IPS-15b (cell line): Measurements from ENCODE around the gene PPP1R36.

Experiments
- H3K27me3 ChIP-seq: one replicate; pipeline ENCODE4 v1.6.1; 2013; ENCODE audit warnings: low read length; ENCODE audit not compliant: control insufficient read depth, insufficient read depth
- H3K36me3 ChIP-seq: one replicate; pipeline ENCODE4 v1.6.1; 2013; ENCODE audit warnings: low read length; ENCODE audit not compliant: control insufficient read depth, insufficient read depth
- H3K4me1 ChIP-seq: one replicate; pipeline ENCODE4 v1.6.1; 2013; ENCODE audit warnings: mild to moderate bottlenecking, low read length; ENCODE audit not compliant: control insufficient read depth, insufficient read depth
- H3K4me3 ChIP-seq: one replicate; pipeline ENCODE4 v1.5.1; 2013; ENCODE audit warnings: low read depth, low read length
- H3K9ac ChIP-seq: one replicate; pipeline ENCODE4 v1.6.1; 2013; ENCODE audit warnings: low read depth, mild to moderate bottlenecking, low read length
- H3K9me3 ChIP-seq: one replicate; pipeline ENCODE4 v1.6.1; 2013; ENCODE audit warnings: mild to moderate bottlenecking, low read length; ENCODE audit not compliant: control insufficient read depth, insufficient read depth

PPP1R36 gene

GRCh38 chr14:64525354-64525753, 24.4 kb upstream of the PPP1R36 start:
- no peaks in the 10 kb centered on the region for H3K4me1 ChIP-seq
- H3K9ac ChIP-seq, result no peak overlapping the region
- H3K36me3 ChIP-seq, result no peaks in the 10 kb centered on the region
- no peaks in the 10 kb centered on the region for H3K9me3 ChIP-seq
- H3K4me3 ChIP-seq, result no peak overlapping the region
- H3K27me3 ChIP-seq, result no peaks in the 10 kb centered on the region

- no peaks in the 10 kb centered on the region for H3K27me3 ChIP-seq
- no peak overlapping the region for H3K9ac ChIP-seq
- H3K4me3 ChIP-seq, result no peak overlapping the region
- no peaks in the 10 kb centered on the region for H3K4me1 ChIP-seq
- no peaks in the 10 kb centered on the region for H3K9me3 ChIP-seq
- H3K36me3 ChIP-seq, result no peaks in the 10 kb centered on the region
These were observed 18.2 kb upstream of the PPP1R36 start for GRCh38 chr14:64531567-64531966.

- no peak overlapping the region for H3K4me3 ChIP-seq
- peaks cover 4% of the 10 kb centered on the region for H3K9me3 ChIP-seq
- H3K27me3 ChIP-seq, result no peaks in the 10 kb centered on the region
- H3K36me3 ChIP-seq, result peaks cover 6% of the 10 kb centered on the region
- no peak overlapping the region for H3K9ac ChIP-seq
- no peaks in the 10 kb centered on the region for H3K4me1 ChIP-seq
These were observed 13.1 kb upstream of the PPP1R36 start for GRCh38 chr14:64536488-64537245.

DNA sequence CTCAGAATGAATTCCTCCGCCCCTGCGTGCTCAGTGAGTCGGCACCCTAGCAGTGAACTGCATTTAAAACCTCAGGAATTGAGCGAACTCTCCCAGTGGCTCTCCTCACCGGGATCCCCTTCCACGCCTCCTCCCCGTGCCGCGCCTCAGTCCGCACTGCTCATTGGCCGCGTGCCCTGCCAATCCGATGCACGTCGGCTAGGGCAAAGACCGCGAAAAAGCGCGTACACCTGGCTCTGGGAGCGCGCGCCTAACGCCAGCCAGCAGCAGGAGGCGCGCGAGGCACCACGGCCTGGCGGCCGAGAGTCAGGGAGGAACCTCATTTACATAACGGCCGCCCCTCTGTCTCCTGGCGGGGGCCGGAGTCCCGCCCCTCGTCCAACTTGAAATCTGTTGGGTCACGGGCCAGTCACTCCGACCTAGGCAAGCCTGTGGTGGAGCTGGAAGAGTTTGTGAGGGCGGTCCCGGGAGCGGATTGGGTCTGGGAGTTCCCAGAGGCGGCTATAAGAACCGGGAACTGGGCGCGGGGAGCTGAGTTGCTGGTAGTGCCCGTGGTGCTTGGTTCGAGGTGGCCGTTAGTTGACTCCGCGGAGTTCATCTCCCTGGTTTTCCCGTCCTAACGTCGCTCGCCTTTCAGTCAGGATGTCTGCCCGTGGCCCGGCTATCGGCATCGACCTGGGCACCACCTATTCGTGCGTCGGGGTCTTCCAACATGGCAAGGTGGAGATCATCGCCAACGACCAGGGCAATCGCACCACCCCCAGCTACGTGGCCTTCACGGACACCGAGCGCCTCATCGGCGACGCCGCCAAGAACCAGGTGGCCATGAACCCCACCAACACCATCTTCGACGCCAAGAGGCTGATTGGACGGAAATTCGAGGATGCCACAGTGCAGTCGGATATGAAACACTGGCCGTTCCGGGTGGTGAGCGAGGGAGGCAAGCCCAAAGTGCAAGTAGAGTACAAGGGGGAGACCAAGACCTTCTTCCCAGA, 9.3 kb upstream of the PPP1R36 start, which contains the start of gene HSPA2:
HSPA2 (plus strand) TSS at position 534 of the 995 bp plus-strand sequence; CDS start at position 643, 109 bp downstream.
- H3K27me3 ChIP-seq, result no peaks in the 10 kb centered on the region
- H3K4me3 ChIP-seq, result peak within 1 kb of the TSS; percentile 78
- peaks cover under 1% of the 10 kb centered on the region for H3K4me1 ChIP-seq
- H3K9me3 ChIP-seq, result peaks cover 4% of the 10 kb centered on the region
- H3K9ac ChIP-seq, result peak within 1 kb of the TSS; percentile 75
- peaks cover 8% of the 10 kb centered on the region for H3K36me3 ChIP-seq

DNA sequence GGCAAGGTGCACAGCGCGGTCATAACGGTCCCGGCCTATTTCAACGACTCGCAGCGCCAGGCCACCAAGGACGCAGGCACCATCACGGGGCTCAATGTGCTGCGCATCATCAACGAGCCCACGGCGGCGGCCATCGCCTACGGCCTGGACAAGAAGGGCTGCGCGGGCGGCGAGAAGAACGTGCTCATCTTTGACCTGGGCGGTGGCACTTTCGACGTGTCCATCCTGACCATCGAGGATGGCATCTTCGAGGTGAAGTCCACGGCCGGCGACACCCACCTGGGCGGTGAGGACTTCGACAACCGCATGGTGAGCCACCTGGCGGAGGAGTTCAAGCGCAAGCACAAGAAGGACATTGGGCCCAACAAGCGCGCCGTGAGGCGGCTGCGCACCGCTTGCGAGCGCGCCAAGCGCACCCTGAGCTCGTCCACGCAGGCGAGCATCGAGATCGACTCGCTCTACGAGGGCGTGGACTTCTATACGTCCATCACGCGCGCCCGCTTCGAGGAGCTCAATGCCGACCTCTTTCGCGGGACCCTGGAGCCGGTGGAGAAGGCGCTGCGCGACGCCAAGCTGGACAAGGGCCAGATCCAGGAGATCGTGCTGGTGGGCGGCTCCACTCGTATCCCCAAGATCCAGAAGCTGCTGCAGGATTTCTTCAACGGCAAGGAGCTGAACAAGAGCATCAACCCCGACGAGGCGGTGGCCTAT, 8.3 kb upstream of the PPP1R36 start:
- peak overlapping the region; percentile 47 for H3K9ac ChIP-seq
- peaks cover 6% of the 10 kb centered on the region for H3K4me1 ChIP-seq
- peaks cover 4% of the 10 kb centered on the region for H3K9me3 ChIP-seq
- H3K36me3 ChIP-seq, result peaks cover 8% of the 10 kb centered on the region
- no peaks in the 10 kb centered on the region for H3K27me3 ChIP-seq
- peak overlapping the region; percentile 78 for H3K4me3 ChIP-seq

GRCh38 chr14:64541972-64542835, 7.6 kb upstream of the PPP1R36 start:
- H3K9me3 ChIP-seq, result peaks cover 4% of the 10 kb centered on the region
- peak overlapping the region; percentile 47 for H3K9ac ChIP-seq
- peaks cover 6% of the 10 kb centered on the region for H3K4me1 ChIP-seq
- no peaks in the 10 kb centered on the region for H3K27me3 ChIP-seq
- H3K36me3 ChIP-seq, result peaks cover 8% of the 10 kb centered on the region
- peak overlapping the region; percentile 78 for H3K4me3 ChIP-seq

DNA sequence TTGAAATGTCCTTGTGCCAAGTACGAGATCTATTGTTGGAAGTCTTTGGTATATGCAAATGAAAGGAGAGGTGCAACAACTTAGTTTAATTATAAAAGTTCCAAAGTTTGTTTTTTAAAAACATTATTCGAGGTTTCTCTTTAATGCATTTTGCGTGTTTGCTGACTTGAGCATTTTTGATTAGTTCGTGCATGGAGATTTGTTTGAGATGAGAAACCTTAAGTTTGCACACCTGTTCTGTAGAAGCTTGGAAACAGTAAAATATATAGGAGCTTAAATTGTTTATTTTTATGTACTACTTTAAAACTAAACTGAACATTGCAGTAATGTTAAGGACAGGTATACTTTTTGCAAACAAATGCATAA, 6.9 kb upstream of the PPP1R36 start:
- Histone ChIP-seq H3K4me3 (peak overlapping the region; percentile 78), H3K36me3 (peaks cover 8% of the 10 kb centered on the region), H3K27me3 (no peaks in the 10 kb centered on the region), H3K9me3 (peaks cover 4% of the 10 kb centered on the region), H3K4me1 (peaks cover 6% of the 10 kb centered on the region), H3K9ac (peak overlapping the region; percentile 47)

- H3K27me3 ChIP-seq, result peaks cover 10% of the 10 kb centered on the region
- peak overlapping the region; percentile 78 for H3K4me3 ChIP-seq
- peaks cover 4% of the 10 kb centered on the region for H3K9me3 ChIP-seq
- H3K36me3 ChIP-seq, result peaks cover 8% of the 10 kb centered on the region
- H3K4me1 ChIP-seq, result peaks cover 11% of the 10 kb centered on the region
- no peak overlapping the region for H3K9ac ChIP-seq
These were observed 5.0 kb upstream of the PPP1R36 start for GRCh38 chr14:64544607-64545312.

DNA sequence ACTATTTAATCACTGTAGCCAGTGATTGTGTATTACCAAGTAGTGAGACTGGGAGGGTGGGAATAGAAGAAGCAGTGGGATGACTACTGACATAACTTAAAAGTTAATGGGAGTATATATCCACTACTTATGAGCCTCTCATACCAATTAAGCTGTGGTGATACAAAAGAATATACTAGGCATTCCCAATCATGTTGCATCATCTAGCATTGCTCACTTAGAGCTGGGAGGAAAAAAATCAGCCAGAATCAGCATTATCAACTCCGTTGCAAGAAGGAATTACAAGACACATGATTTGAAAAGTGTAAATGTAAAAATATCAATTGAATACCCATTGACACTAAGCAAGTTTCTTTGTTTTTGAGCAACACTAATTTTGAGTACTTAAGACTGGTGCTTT, 745 bp upstream of the PPP1R36 start:
- H3K9me3 ChIP-seq, result no peaks in the 10 kb centered on the region
- H3K27me3 ChIP-seq, result peaks cover 23% of the 10 kb centered on the region
- H3K4me3 ChIP-seq, result no peak overlapping the region
- peaks cover 13% of the 10 kb centered on the region for H3K4me1 ChIP-seq
- H3K9ac ChIP-seq, result no peak overlapping the region
- no peaks in the 10 kb centered on the region for H3K36me3 ChIP-seq

DNA sequence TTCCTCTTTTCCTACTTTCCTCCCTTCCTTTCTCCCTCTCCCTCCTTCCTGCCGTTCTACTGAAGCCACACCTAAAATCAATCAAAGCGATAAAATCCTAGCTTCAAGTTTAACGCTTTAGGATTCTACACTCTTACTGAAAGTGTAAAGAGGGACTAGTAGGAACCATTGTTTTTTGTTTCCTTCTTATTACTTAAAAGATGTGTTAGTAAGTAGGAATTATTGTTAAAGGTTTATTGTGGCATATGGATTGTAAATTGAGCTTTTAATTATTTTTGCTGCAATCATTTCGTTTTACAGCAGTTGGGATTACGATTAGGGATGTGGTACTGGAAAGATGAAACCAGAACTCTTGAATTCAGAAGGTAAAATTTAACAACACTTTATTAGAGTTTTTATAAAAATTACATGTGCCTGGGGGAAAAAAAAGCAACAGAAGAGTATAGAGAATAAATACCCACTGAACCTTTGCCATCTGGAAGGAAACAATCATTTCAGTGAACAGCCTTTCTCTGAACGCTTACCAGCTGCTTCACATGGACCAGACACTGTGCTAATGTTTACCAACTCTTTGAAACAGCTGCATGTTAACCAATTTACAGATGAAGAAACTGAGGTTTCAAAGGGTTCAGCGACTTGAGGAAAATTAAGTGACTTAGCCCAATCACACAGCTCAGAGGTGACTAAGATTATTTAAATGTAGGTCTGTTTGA, 1.0 kb downstream of the PPP1R36 start:
- H3K4me3 ChIP-seq, result peak overlapping the region; percentile 60
- peaks cover 23% of the 10 kb centered on the region for H3K27me3 ChIP-seq
- peak overlapping the region; percentile 16 for H3K9ac ChIP-seq

More for the DNA sequence above, 1.0 kb downstream of the PPP1R36 start:
- Histone ChIP-seq H3K9me3 (no peaks in the 10 kb centered on the region), H3K36me3 (no peaks in the 10 kb centered on the region), H3K4me1 (peaks cover 9% of the 10 kb centered on the region)
